Upper lobe of left lung (tissue), 6 donors: ENCODE data around the gene TTLL10. TPM values are rescaled to one million over a fixed set of nuclear protein-coding genes. Genes with fewer than 3 reads are reported as not detected.
"Not testable (repeated sequence)": the region's sequence is repeated elsewhere in the genome, so short reads cannot be mapped to it uniquely, and the experiment has no call there.

ENCODE experiments used
- ATAC-seq, 2 donors: fragments of 200-7000 bp; cut with Tn5 transposase; one replicate each; pipeline ENCODE4 v1.9.1; 2022; ENCODE audit warnings: mild to moderate bottlenecking in 2 of 2, moderate library complexity in 2 of 2; ENCODE audit not compliant: low FRiP score in 2 of 2
- DNase-seq, 2 donors: peaks; one replicate each; pipeline ENCODE4 v3.0.0-alpha.2; 2019 to 2020
- H3K27ac ChIP-seq, 4 donors: fragments of 200-600 bp; sonication (generic); one replicate each; pipeline ENCODE4 v1.5.1; 2016 to 2019
- H3K27me3 ChIP-seq, 4 donors: fragments of 200-600 bp; sonication (generic); one replicate each; pipeline ENCODE4 v1.5.1; 2017 to 2019
- H3K36me3 ChIP-seq, 4 donors: fragments of 200-600 bp; sonication (generic); one replicate each; pipeline ENCODE4 v1.5.1; 2016 to 2019
- H3K4me1 ChIP-seq, 4 donors: fragments of 200-600 bp; sonication (generic); one replicate each; pipeline ENCODE4 v1.5.1; 2018 to 2019
- H3K4me3 ChIP-seq, 4 donors: fragments of 200-600 bp; sonication (generic); one replicate each; pipeline ENCODE4 v1.5.1; 2017 to 2019; ENCODE audit warnings: mild to moderate bottlenecking in 2 of 4, moderate library complexity in 1 of 4
- H3K9me3 ChIP-seq, 4 donors: fragments of 200-600 bp; sonication (generic); one replicate each; pipeline ENCODE4 v1.5.1; 2018 to 2019
- CTCF ChIP-seq, 6 experiments: fragments of 450-650 bp in 4 of 6; fragments of 200-600 bp in 2 of 6; sonication (generic) in 2 of 6; IDR thresholded peaks; one replicate each; pipeline ENCODE4 v1.5.1; 2016 to 2019; ENCODE audit warnings: antibody characterized with exemption in 6 of 6
- EP300 ChIP-seq, 4 donors: sonication (generic); formaldehyde crosslinking; IDR thresholded peaks; one replicate each; pipeline ENCODE4 v1.5.1; 2017; ENCODE audit warnings: antibody characterized with exemption in 4 of 4, control low read depth in 2 of 4
- POLR2A ChIP-seq, 4 donors: fragments of 450-650 bp; IDR thresholded peaks; one replicate each; pipeline ENCODE4 v1.5.1; 2016 to 2017; ENCODE audit warnings: antibody characterized with exemption in 4 of 4, mild to moderate bottlenecking in 2 of 4
- POLR2AphosphoS5 ChIP-seq, 2 donors: sonication (generic); formaldehyde crosslinking; IDR thresholded peaks; one replicate each; pipeline ENCODE4 v1.5.1; 2017; ENCODE audit warnings: antibody characterized with exemption in 2 of 2
- WGBS, 2 donors: methylation state at CpG; one replicate each; pipeline ENCODE4 v1.1.5; 2017 to 2018; 5-methylcytosine and 5-hydroxymethylcytosine counted together
- total RNA-seq, 6 donors: library from RNA; depleted of rRNA in 4 of 6; stranded (reverse); fragments of >200 nt in 4 of 6; gene quantifications; one replicate each; pipeline versions ENCODE4 v1.1.0 to v1.2.1, GENCODE V29; 2016 to 2021
- donor health status: DM: no; HTN: no; CAD: no; lungs with moderate emphysema.
- donor health status: DM: no; HTN: yes; CAD: no; lungs with severe emphysema.

The TTLL10 gene
- total RNA-seq, 6 donors from 2014 or later: 0.86 to 14.5 (median 5.8) TPM

DNA sequence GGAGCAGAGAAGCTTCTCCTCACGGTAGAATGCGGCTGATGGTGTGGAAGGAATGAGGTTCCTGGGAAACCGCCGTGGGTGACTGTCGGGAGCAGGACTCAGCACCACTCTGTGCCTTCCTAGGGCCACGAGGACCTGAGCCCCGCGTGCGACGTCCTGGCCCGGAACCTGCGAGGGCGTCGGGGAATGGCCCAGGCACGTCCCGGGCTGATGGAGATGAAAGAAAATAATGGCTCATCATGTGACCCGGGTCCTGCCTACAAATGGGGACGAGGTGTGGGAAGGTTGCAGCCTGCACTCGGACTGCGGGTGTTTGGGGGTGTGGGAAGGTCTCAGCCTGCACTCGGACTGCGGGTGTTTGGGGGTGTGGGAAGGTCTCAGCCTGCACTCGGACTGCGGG lies 25.1 kb upstream of the TTLL10 start:
- ATAC-seq (no peak), DNase-seq (peak in 1 of 2 donors; percentile 69)
- Histone ChIP-seq H3K4me1 (peaks cover 0 to 14% (median 12%) of the 10 kb centered on the region in 4 donors), H3K4me3 (no peak overlapping the region), H3K27ac (no peak overlapping the region), H3K27me3 (no peaks in the 10 kb centered on the region), H3K9me3 (no peaks in the 10 kb centered on the region), H3K36me3 (no peaks in the 10 kb centered on the region)
- TF ChIP-seq EP300 (IDR thresholded peaks at IDR 0.05) (no peak), CTCF (IDR thresholded peaks at IDR 0.05) (no peak), POLR2AphosphoS5 (IDR thresholded peaks at IDR 0.05) (no peak), POLR2A (IDR thresholded peaks at IDR 0.05) (no peak)
- WGBS, 2 donors: 71 to 84% methylated on average over 11 to 24 of the region's 24 CpGs

GRCh38 chr1:1149416-1149815 lies 24.3 kb upstream of the TTLL10 start:
- Histone ChIP-seq H3K27me3 (no peaks in the 10 kb centered on the region), H3K9me3 (no peaks in the 10 kb centered on the region), H3K4me3 (no peak overlapping the region), H3K4me1 (peaks cover 0 to 8% (median 6%) of the 10 kb centered on the region in 4 donors), H3K27ac (no peak overlapping the region), H3K36me3 (no peaks in the 10 kb centered on the region)
- TF ChIP-seq POLR2AphosphoS5 (IDR thresholded peaks at IDR 0.05) (no peak), POLR2A (IDR thresholded peaks at IDR 0.05) (no peak), EP300 (IDR thresholded peaks at IDR 0.05) (no peak), CTCF (IDR thresholded peaks at IDR 0.05) (no peak)
- WGBS, 2 donors: 83 to 86% methylated on average over 14 to 15 of the region's 15 CpGs
- ATAC-seq: no peak
- peak in 1 of 2 donors; percentile 80 for DNase-seq

GRCh38 chr1:1150100-1150499 lies 23.6 kb upstream of the TTLL10 start:
- no peak for TF ChIP-seq CTCF (IDR thresholded peaks at IDR 0.05)
- TF ChIP-seq EP300 (IDR thresholded peaks at IDR 0.05): no peak
- TF ChIP-seq POLR2AphosphoS5 (IDR thresholded peaks at IDR 0.05): no peak
- TF ChIP-seq POLR2A (IDR thresholded peaks at IDR 0.05): no peak
- no peak overlapping the region for H3K27ac ChIP-seq
- 95% methylated on average over 7 of the region's 12 CpGs; no CpG with 5 or more reads in 1 of the 2 donors for WGBS, 2 donors
- peaks cover 0 to under 1% (median under 1%) of the 10 kb centered on the region in 4 donors for H3K4me1 ChIP-seq
- ATAC-seq: no peak
- H3K36me3 ChIP-seq: no peaks in the 10 kb centered on the region
- no peaks in the 10 kb centered on the region for H3K9me3 ChIP-seq
- H3K27me3 ChIP-seq: no peaks in the 10 kb centered on the region
- H3K4me3 ChIP-seq: no peak overlapping the region
- no peak for DNase-seq

DNA sequence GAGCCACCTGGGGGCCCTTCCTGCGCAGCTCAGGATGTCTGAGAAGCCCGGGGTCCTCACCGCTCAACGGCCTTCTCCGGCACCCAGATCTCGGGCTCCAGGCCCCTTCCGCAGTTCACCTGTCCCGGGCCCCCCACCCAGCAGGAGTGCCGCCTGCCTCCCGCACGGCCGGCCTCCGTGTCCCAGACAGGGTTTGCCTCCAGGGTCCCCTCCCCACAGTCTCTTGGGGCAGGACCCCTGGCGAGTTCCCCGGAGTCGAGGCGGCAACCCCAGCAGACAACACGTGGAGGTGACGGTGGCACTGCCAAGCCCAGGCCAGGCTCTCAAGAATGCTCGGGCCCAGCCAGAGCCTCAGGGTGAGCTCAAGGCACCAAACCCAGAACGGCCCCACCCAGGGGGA lies 22.4 kb upstream of the TTLL10 start:
- no peaks in the 10 kb centered on the region for H3K9me3 ChIP-seq
- ATAC-seq (no peak), DNase-seq (peak in 1 of 2 donors; percentile 73)
- no peak for TF ChIP-seq CTCF (IDR thresholded peaks at IDR 0.05)
- TF ChIP-seq POLR2AphosphoS5 (IDR thresholded peaks at IDR 0.05): no peak
- no peak for TF ChIP-seq POLR2A (IDR thresholded peaks at IDR 0.05)
- TF ChIP-seq EP300 (IDR thresholded peaks at IDR 0.05): no peak
- H3K27me3 ChIP-seq: no peaks in the 10 kb centered on the region
- no peak overlapping the region for H3K27ac ChIP-seq
- 94 to 100% methylated on average over 3 to 21 of the region's 21 CpGs for WGBS, 2 donors
- no peak overlapping the region for H3K4me3 ChIP-seq
- H3K4me1 ChIP-seq: no peaks in the 10 kb centered on the region
- no peaks in the 10 kb centered on the region for H3K36me3 ChIP-seq

GRCh38 chr1:1152431-1152830 lies 21.2 kb upstream of the TTLL10 start:
- H3K27ac ChIP-seq, H3K4me3 ChIP-seq: not testable (repeated sequence)
- WGBS, 2 donors: 89 to 92% methylated on average over 13 of the region's 13 CpGs

GRCh38 chr1:1153215-1153614 lies 20.5 kb upstream of the TTLL10 start:
- not testable (repeated sequence) for ATAC-seq, H3K27me3 ChIP-seq, H3K4me1 ChIP-seq, H3K9me3 ChIP-seq, H3K4me3 ChIP-seq, H3K27ac ChIP-seq, H3K36me3 ChIP-seq, DNase-seq
- 85 to 88% methylated on average over 14 of the region's 14 CpGs for WGBS, 2 donors

More at GRCh38 chr1:1152431-1152830, 21.2 kb upstream of the TTLL10 start:
- not testable (repeated sequence) for DNase-seq, H3K4me1 ChIP-seq, H3K36me3 ChIP-seq, H3K9me3 ChIP-seq, H3K27me3 ChIP-seq, ATAC-seq
